Body of pancreas (tissue), 4 donors: Measurements from ENCODE around the gene PDE1A. TPM values are rescaled to one million over a fixed set of nuclear protein-coding genes. Genes with fewer than 3 reads are reported as not detected.

ENCODE experiments used
- ATAC-seq: fragments of 150-250 bp; one replicate; pipeline ENCODE4 v1.9.1; 2016
- DNase-seq, 4 donors: peaks; one replicate each; pipeline ENCODE4 v3.0.0-alpha.2; 2019
- H3K27ac ChIP-seq, 4 donors: fragments of 200-600 bp; sonication (generic); 1 replicate in 3 of 4; 2 replicates in 1 of 4; pipeline versions ENCODE4 v1.5.1 to v1.6.1; 2016 to 2019; ENCODE audit warnings: mild to moderate bottlenecking in 1 of 4, mixed read lengths in 1 of 4, moderate library complexity in 1 of 4
- H3K27me3 ChIP-seq, 2 donors: fragments of 200-600 bp; sonication (generic); one replicate each; pipeline ENCODE4 v1.6.0; 2016; ENCODE audit warnings: mild to moderate bottlenecking in 1 of 2
- H3K36me3 ChIP-seq, 2 donors: fragments of 200-600 bp; sonication (generic); replicated peaks in 1 of 2; 2 replicates each; pipeline ENCODE4 v1.5.1; 2016; ENCODE audit warnings: low read depth in 2 of 2; ENCODE audit not compliant: insufficient read depth in 1 of 2
- H3K4me1 ChIP-seq: fragments of 200-600 bp; sonication (generic); one replicate; pipeline ENCODE4 v1.6.0; 2016
- H3K4me3 ChIP-seq, 2 donors: fragments of 200-600 bp; sonication (generic); 1 replicate in 1 of 2; 2 replicates in 1 of 2; pipeline ENCODE4 v1.5.1; 2016 to 2019
- H3K9me3 ChIP-seq, 3 donors: fragments of 200-600 bp; sonication (generic); 1 replicate in 2 of 3; 2 replicates in 1 of 3; pipeline ENCODE4 v1.5.1; 2016
- CTCF ChIP-seq, 7 experiments: fragments of 450-650 bp in 4 of 7; fragments of 200-600 bp in 3 of 7; sonication (generic) in 3 of 7; IDR thresholded peaks; one replicate each; pipeline ENCODE4 v1.5.1; 2016 to 2019; ENCODE audit warnings: antibody characterized with exemption in 7 of 7
- POLR2A ChIP-seq, 3 donors: fragments of 450-650 bp; IDR thresholded peaks; one replicate each; pipeline ENCODE4 v1.6.1; 2016; ENCODE audit warnings: antibody characterized with exemption in 3 of 3, mild to moderate bottlenecking in 2 of 3
- WGBS, 2 donors: methylation state at CpG; one replicate each; pipeline ENCODE4 v1.1.5; 2017; 5-methylcytosine and 5-hydroxymethylcytosine counted together
- intact Hi-C: fragments of 100-400 bp; cut with DNase I; formaldehyde crosslinking; loops from one replicate; pipeline ENCODE4 v1.15.1; 2023
- total RNA-seq, 2 donors: library from RNA; depleted of rRNA; stranded (reverse); fragments of >200 nt; gene quantifications; one replicate each; pipeline ENCODE4 v1.1.0, GENCODE V29; 2016

The PDE1A gene
- total RNA-seq, 2 donors from 2014 or later, result 4.0 to 4.2 TPM

- H3K27me3 ChIP-seq, result no peaks in the 10 kb centered on the region
Observed at GRCh38 chr2:182349268-182349667, 77.6 kb downstream of the PDE1A start.

GRCh38 chr2:182345384-182345783 lies 81.5 kb downstream of the PDE1A start:
- Histone ChIP-seq H3K4me1 (no peaks in the 10 kb centered on the region), H3K36me3 (no peaks in the 10 kb centered on the region), H3K27me3 (no peaks in the 10 kb centered on the region), H3K27ac (no peak overlapping the region), H3K4me3 (no peak overlapping the region), H3K9me3 (no peaks in the 10 kb centered on the region)
- TF ChIP-seq POLR2A (IDR thresholded peaks at IDR 0.05) (no peak), CTCF (IDR thresholded peaks at IDR 0.05) (no peak)
- no peak for DNase-seq
- intact Hi-C loops, result no loop called here
- WGBS, 2 donors, result 73 to 79% methylated on average over 3 of the region's 3 CpGs
- ATAC-seq, result no peak

More at GRCh38 chr2:182349268-182349667, 77.6 kb downstream of the PDE1A start:
- DNase-seq (no peak), ATAC-seq (no peak)
- no peak overlapping the region for H3K4me3 ChIP-seq
- intact Hi-C loops, result no loop called here
- 59 to 65% methylated on average over 2 of the region's 2 CpGs for WGBS, 2 donors
- no peaks in the 10 kb centered on the region for H3K9me3 ChIP-seq
- no peak overlapping the region for H3K27ac ChIP-seq
- no peak for TF ChIP-seq CTCF (IDR thresholded peaks at IDR 0.05)
- no peak for TF ChIP-seq POLR2A (IDR thresholded peaks at IDR 0.05)
- H3K36me3 ChIP-seq, result no peaks in the 10 kb centered on the region
- H3K4me1 ChIP-seq, result no peaks in the 10 kb centered on the region

GRCh38 chr2:182330451-182331305 lies 96.2 kb downstream of the PDE1A start:
- H3K4me1 ChIP-seq, result no peaks in the 10 kb centered on the region
- intact Hi-C loops, result no loop called here
- no peaks in the 10 kb centered on the region for H3K9me3 ChIP-seq
- DNase-seq (no peak), ATAC-seq (no peak)
- H3K27ac ChIP-seq, result no peak overlapping the region
- H3K36me3 ChIP-seq, result no peaks in the 10 kb centered on the region
- H3K27me3 ChIP-seq, result no peaks in the 10 kb centered on the region
- TF ChIP-seq CTCF (IDR thresholded peaks at IDR 0.05), result no peak
- no peak for TF ChIP-seq POLR2A (IDR thresholded peaks at IDR 0.05)
- 76 to 82% methylated on average over 5 of the region's 5 CpGs for WGBS, 2 donors
- H3K4me3 ChIP-seq, result no peak overlapping the region

DNA sequence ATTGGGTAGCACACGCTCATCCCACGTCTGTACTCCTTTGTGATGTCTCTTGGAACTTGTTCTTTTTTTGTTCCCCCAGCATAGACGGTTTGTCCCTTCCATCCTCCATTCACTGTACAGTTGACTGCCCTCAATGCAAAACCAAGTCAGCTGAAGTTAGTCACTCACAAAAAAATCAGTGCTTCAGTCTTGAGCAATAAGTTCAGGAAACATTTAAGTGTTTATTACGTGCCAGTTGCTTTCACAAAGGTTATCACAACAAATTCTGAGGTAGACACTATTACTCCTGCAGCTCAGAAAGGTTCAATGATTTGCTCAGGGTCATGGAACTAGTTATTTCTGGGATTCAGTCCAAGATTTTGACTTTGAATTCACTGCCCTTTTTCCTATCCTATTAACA lies 102.2 kb downstream of the PDE1A start:
- ATAC-seq, result no peak
- Histone ChIP-seq H3K4me3 (no peak overlapping the region), H3K36me3 (no peaks in the 10 kb centered on the region), H3K27me3 (no peaks in the 10 kb centered on the region), H3K9me3 (no peaks in the 10 kb centered on the region), H3K4me1 (no peaks in the 10 kb centered on the region), H3K27ac (no peak overlapping the region)
- 66 to 67% methylated on average over 4 of the region's 4 CpGs for WGBS, 2 donors
- DNase-seq, result no peak
- TF ChIP-seq POLR2A (IDR thresholded peaks at IDR 0.05) (no peak), CTCF (IDR thresholded peaks at IDR 0.05) (no peak)
- intact Hi-C loops, result no loop called here

DNA sequence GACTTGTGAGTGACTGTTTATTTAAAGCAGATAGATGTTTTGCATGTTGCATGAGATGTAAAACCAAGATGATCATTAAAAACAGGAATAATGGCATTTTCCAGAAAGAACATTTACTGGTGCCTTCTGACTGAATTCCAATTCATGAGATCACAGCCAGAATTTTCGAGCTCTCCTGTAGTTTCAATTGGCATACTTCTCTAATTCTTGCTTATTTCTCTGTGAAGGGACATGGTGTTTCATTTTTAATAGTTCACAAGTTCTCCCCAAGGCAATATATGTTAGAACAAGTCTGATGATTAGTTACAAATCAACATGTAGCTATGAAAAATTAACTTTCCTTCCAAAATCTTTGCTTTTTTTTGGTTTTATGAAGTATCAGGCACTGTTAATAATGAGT lies 105.7 kb downstream of the PDE1A start:
- no peak overlapping the region for H3K4me3 ChIP-seq
- no peaks in the 10 kb centered on the region for H3K36me3 ChIP-seq
- 34 to 54% methylated on average over 1 of the region's 1 CpG for WGBS, 2 donors
- ATAC-seq, result no peak
- H3K27me3 ChIP-seq, result no peaks in the 10 kb centered on the region
- intact Hi-C loops, result no loop called here
- no peak overlapping the region for H3K27ac ChIP-seq
- no peak for DNase-seq
- no peaks in the 10 kb centered on the region for H3K4me1 ChIP-seq
- TF ChIP-seq POLR2A (IDR thresholded peaks at IDR 0.05) (no peak), CTCF (IDR thresholded peaks at IDR 0.05) (no peak)
- H3K9me3 ChIP-seq, result no peaks in the 10 kb centered on the region
